H1 (cell line): ENCODE results near the gene HIGD2A.

Experiments used
- BACH1 ChIP-seq: IDR thresholded peaks from 2 replicates; pipeline ENCODE4 v1.6.1; 2012; ENCODE audit warnings: low read length, improper control_type of control experiment
- BRCA1 ChIP-seq: IDR thresholded peaks from 2 replicates; pipeline ENCODE4 v1.6.1; 2012; ENCODE audit warnings: low read depth, low read length, improper control_type of control experiment
- CHD1 ChIP-seq: IDR thresholded peaks from 2 replicates; pipeline ENCODE4 v1.6.1; 2012; ENCODE audit warnings: low read depth, low read length, improper control_type of control experiment
- KDM5A ChIP-seq: fragments of 200-600 bp; IDR thresholded peaks from 2 replicates; pipeline ENCODE4 v1.7.1; 2012; ENCODE audit warnings: mild to moderate bottlenecking, low read length, inconsistent platforms, mixed read lengths
- POLR2A ChIP-seq, 2 experiments: IDR thresholded peaks; 1 replicate in 1 of 2; 2 replicates in 1 of 2; pipeline ENCODE4 v1.6.1; 2011; ENCODE audit warnings: low read depth in 2 of 2, low read length in 2 of 2, mild to moderate bottlenecking in 2 of 2; ENCODE audit errors: control extremely low read depth in 1 of 2
- RAD21 ChIP-seq, 2 experiments: IDR thresholded peaks in 1 of 2; conservative IDR thresholded peaks in 1 of 2; 2 replicates each; pipeline ENCODE4 v1.6.1; 2011; ENCODE audit warnings: low read depth in 2 of 2, low read length in 2 of 2, improper control_type of control experiment in 1 of 2, inconsistent platforms in 1 of 2, mild to moderate bottlenecking in 1 of 2, moderate library complexity in 1 of 2
- RFX5 ChIP-seq: IDR thresholded peaks from 2 replicates; pipeline ENCODE4 v1.6.1; 2011; ENCODE audit warnings: low read depth, low read length, improper control_type of control experiment, borderline replicate concordance
- SIX5 ChIP-seq: IDR thresholded peaks from 2 replicates; pipeline ENCODE4 v1.6.1; 2011; ENCODE audit warnings: mild to moderate bottlenecking, low read depth, low read length
- SP2 ChIP-seq: IDR thresholded peaks from 2 replicates; pipeline ENCODE4 v1.6.1; 2012; ENCODE audit warnings: mild to moderate bottlenecking, low read length, inconsistent platforms
- TBP ChIP-seq: IDR thresholded peaks from 2 replicates; pipeline ENCODE4 v1.6.1; 2011; ENCODE audit warnings: low read depth, low read length, improper control_type of control experiment
- ZNF274 ChIP-seq: IDR thresholded peaks from 2 replicates; pipeline ENCODE4 v1.7.0; 2012; ENCODE audit warnings: low read length, borderline replicate concordance; ENCODE audit errors: extremely low read depth
- TF ChIP-seq, protein P1 (sequence below): IDR thresholded peaks from 2 replicates; pipeline ENCODE4 v1.6.1; 2011; ENCODE audit warnings: low read depth, mild to moderate bottlenecking, low read length; ENCODE audit not compliant: insufficient read depth
- TF ChIP-seq, protein P2 (sequence below), 3 experiments: IDR thresholded peaks; 1 replicate in 2 of 3; 2 replicates in 1 of 3; pipeline versions ENCODE4 v1.5.1 to v1.6.1; 2011; ENCODE audit warnings: low read length in 3 of 3, mild to moderate bottlenecking in 3 of 3, inconsistent platforms in 2 of 3, low read depth in 1 of 3, moderate library complexity in 1 of 3; ENCODE audit not compliant: insufficient read depth in 1 of 3; ENCODE audit errors: control extremely low read depth in 1 of 3
- TF ChIP-seq, protein P3 (sequence below): IDR thresholded peaks from 2 replicates; pipeline ENCODE4 v1.6.1; 2011; ENCODE audit warnings: low read length, improper control_type of control experiment

- TF ChIP-seq, protein P1, sequence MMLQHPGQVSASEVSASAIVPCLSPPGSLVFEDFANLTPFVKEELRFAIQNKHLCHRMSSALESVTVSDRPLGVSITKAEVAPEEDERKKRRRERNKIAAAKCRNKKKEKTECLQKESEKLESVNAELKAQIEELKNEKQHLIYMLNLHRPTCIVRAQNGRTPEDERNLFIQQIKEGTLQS = no peak
- TF ChIP-seq SP2 (no peak), CHD1 (no peak), TBP (no peak), SIX5 (no peak), BACH1 (no peak), ZNF274 (no peak), POLR2A (IDR thresholded peaks at IDR 0.05; ENCODE audit: control extremely low read depth in 1 of 2, low read depth in 2 of 2, low read length in 2 of 2) (no peak), RAD21 (IDR thresholded peaks at IDR 0.05 in 1 of 2, conservative IDR thresholded peaks at IDR 0.05 in 1 of 2; ENCODE audit: low read depth in 2 of 2, low read length in 2 of 2) (no peak), RFX5 (no peak), BRCA1 (no peak), KDM5A (no peak)
- TF ChIP-seq, protein P2, sequence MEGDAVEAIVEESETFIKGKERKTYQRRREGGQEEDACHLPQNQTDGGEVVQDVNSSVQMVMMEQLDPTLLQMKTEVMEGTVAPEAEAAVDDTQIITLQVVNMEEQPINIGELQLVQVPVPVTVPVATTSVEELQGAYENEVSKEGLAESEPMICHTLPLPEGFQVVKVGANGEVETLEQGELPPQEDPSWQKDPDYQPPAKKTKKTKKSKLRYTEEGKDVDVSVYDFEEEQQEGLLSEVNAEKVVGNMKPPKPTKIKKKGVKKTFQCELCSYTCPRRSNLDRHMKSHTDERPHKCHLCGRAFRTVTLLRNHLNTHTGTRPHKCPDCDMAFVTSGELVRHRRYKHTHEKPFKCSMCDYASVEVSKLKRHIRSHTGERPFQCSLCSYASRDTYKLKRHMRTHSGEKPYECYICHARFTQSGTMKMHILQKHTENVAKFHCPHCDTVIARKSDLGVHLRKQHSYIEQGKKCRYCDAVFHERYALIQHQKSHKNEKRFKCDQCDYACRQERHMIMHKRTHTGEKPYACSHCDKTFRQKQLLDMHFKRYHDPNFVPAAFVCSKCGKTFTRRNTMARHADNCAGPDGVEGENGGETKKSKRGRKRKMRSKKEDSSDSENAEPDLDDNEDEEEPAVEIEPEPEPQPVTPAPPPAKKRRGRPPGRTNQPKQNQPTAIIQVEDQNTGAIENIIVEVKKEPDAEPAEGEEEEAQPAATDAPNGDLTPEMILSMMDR (IDR thresholded peaks at IDR 0.05; ENCODE audit: control extremely low read depth in 1 of 3, insufficient read depth in 1 of 3, low read depth in 1 of 3, low read length in 3 of 3) = no peak
- TF ChIP-seq, protein P3, sequence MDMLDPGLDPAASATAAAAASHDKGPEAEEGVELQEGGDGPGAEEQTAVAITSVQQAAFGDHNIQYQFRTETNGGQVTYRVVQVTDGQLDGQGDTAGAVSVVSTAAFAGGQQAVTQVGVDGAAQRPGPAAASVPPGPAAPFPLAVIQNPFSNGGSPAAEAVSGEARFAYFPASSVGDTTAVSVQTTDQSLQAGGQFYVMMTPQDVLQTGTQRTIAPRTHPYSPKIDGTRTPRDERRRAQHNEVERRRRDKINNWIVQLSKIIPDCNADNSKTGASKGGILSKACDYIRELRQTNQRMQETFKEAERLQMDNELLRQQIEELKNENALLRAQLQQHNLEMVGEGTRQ = no peak
These were observed 15.3 kb upstream of the HIGD2A start for GRCh38 chr5:176373100-176373818.
